ENCODE measurements around the gene ELMOD3.

ELMOD3 gene

GRCh38 chr2:85395912-85396475 lies 41.4 kb downstream of the ELMOD3 start:
- H2BK5ac ChIP-seq (ENCODE audit: low read depth, low read length, poor library complexity), result no peak overlapping the region
- H4K8ac ChIP-seq (ENCODE audit: low read depth, low read length), result no peak overlapping the region
- H3K4me1 ChIP-seq (ENCODE audit: control insufficient read depth in 1 of 2, insufficient read depth in 2 of 2, low read length in 2 of 2), result peaks cover 17 to 18% of the 10 kb centered on the region in 2 experiments
- H4K12ac ChIP-seq (ENCODE audit: low read depth, low read length), result no peak overlapping the region
- H2BK120ac ChIP-seq (ENCODE audit: insufficient read depth, low read length, poor library complexity), result no peak overlapping the region
- no peaks in the 10 kb centered on the region for H3K9me3 ChIP-seq (ENCODE audit: insufficient read depth, low read depth, low read length)
- H3K18ac ChIP-seq (ENCODE audit: low read length), result no peak overlapping the region
- no peak overlapping the region for H2AK5ac ChIP-seq (ENCODE audit: low read length)
- H3K79me1 ChIP-seq (ENCODE audit: low read length), result peaks cover 4% of the 10 kb centered on the region
- no peak overlapping the region for H3K14ac ChIP-seq (ENCODE audit: low read length)
- H3K9ac ChIP-seq (ENCODE audit: low read length), result no peak overlapping the region
- no peak for DNase-seq
- H3K23ac ChIP-seq (ENCODE audit: low read length), result no peak overlapping the region
- WGBS (ENCODE audit: extremely low coverage, insufficient coverage, insufficient read length), result no CpG with 5 or more reads among the region's 14 CpGs
- no peak overlapping the region for H2BK12ac ChIP-seq (ENCODE audit: low read length)
- H3K27me3 ChIP-seq (ENCODE audit: insufficient read depth, low read length), result no peaks in the 10 kb centered on the region
- H3K79me2 ChIP-seq (ENCODE audit: control insufficient read depth, insufficient read depth, low read length, poor library complexity), result no peaks in the 10 kb centered on the region
- H2AFZ ChIP-seq (ENCODE audit: insufficient read depth, low read length, poor library complexity), result no peak overlapping the region
- no peak overlapping the region for H4K91ac ChIP-seq (ENCODE audit: low read depth, low read length)
- no peak overlapping the region for H3K4me3 ChIP-seq (ENCODE audit: low read depth, low read length)
- H3K4ac ChIP-seq (ENCODE audit: low read depth, low read length), result no peak overlapping the region
- H3K36me3 ChIP-seq (ENCODE audit: control insufficient read depth in 1 of 2, insufficient read depth in 2 of 2, low read length in 2 of 2), result peaks cover 49 to 58% of the 10 kb centered on the region in 2 experiments
- no peak overlapping the region for H3K4me2 ChIP-seq (ENCODE audit: low read length)
- peak overlapping the region; percentile 57 for H3K27ac ChIP-seq (ENCODE audit: low read depth, low read length)

GRCh38 chr2:85396531-85397470 lies 42.2 kb downstream of the ELMOD3 start:
- DNase-seq, result peak in 1 of 2 donors; percentile 73

GRCh38 chr2:85397925-85398331 lies 43.4 kb downstream of the ELMOD3 start:
- WGBS (ENCODE audit: extremely low coverage, insufficient coverage, insufficient read length), result no CpG with 5 or more reads among the region's 4 CpGs
- Histone ChIP-seq H3K79me2 (ENCODE audit: control insufficient read depth, insufficient read depth, low read length, poor library complexity) (no peaks in the 10 kb centered on the region), H2BK5ac (ENCODE audit: low read depth, low read length, poor library complexity) (no peak overlapping the region), H2BK120ac (ENCODE audit: insufficient read depth, low read length, poor library complexity) (peak overlapping the region; percentile 33), H3K4me2 (ENCODE audit: low read length) (no peak overlapping the region), H2AK5ac (ENCODE audit: low read length) (no peak overlapping the region), H4K91ac (ENCODE audit: low read depth, low read length) (peak overlapping the region; percentile 20), H4K8ac (ENCODE audit: low read depth, low read length) (no peak overlapping the region), H3K27me3 (ENCODE audit: insufficient read depth, low read length) (no peaks in the 10 kb centered on the region), H2BK12ac (ENCODE audit: low read length) (peak overlapping the region; percentile 3), H3K14ac (ENCODE audit: low read length) (peak overlapping the region; percentile 21), H3K9me3 (ENCODE audit: insufficient read depth, low read depth, low read length) (no peaks in the 10 kb centered on the region), H3K79me1 (ENCODE audit: low read length) (peaks cover 4% of the 10 kb centered on the region), H3K23ac (ENCODE audit: low read length) (no peak overlapping the region), H2AFZ (ENCODE audit: insufficient read depth, low read length, poor library complexity) (no peak overlapping the region), H3K4ac (ENCODE audit: low read depth, low read length) (no peak overlapping the region), H3K36me3 (ENCODE audit: control insufficient read depth in 1 of 2, insufficient read depth in 2 of 2, low read length in 2 of 2) (peaks cover 48 to 54% of the 10 kb centered on the region in 2 experiments), H3K27ac (ENCODE audit: low read depth, low read length) (peak overlapping the region; percentile 1), H3K4me3 (ENCODE audit: low read depth, low read length) (no peak overlapping the region), H3K9ac (ENCODE audit: low read length) (no peak overlapping the region), H3K4me1 (ENCODE audit: control insufficient read depth in 1 of 2, insufficient read depth in 2 of 2, low read length in 2 of 2) (peaks cover 17 to 18% of the 10 kb centered on the region in 2 experiments), H3K18ac (ENCODE audit: low read length) (no peak overlapping the region), H4K12ac (ENCODE audit: low read depth, low read length) (no peak overlapping the region)
- DNase-seq, result no peak

More at GRCh38 chr2:85396531-85397470, 42.2 kb downstream of the ELMOD3 start:
- peak overlapping the region; percentile 21 for H3K14ac ChIP-seq (ENCODE audit: low read length)
- WGBS (ENCODE audit: extremely low coverage, insufficient coverage, insufficient read length), result no CpG with 5 or more reads among the region's 5 CpGs
- H3K9ac ChIP-seq (ENCODE audit: low read length), result no peak overlapping the region
- H4K91ac ChIP-seq (ENCODE audit: low read depth, low read length), result peak overlapping the region; percentile 20
- peak overlapping the region; percentile 26 for H4K8ac ChIP-seq (ENCODE audit: low read depth, low read length)
- H2BK120ac ChIP-seq (ENCODE audit: insufficient read depth, low read length, poor library complexity), result no peak overlapping the region
- no peak overlapping the region for H3K18ac ChIP-seq (ENCODE audit: low read length)
- H3K9me3 ChIP-seq (ENCODE audit: insufficient read depth, low read depth, low read length), result no peaks in the 10 kb centered on the region
- peak overlapping the region; percentile 12 for H2BK5ac ChIP-seq (ENCODE audit: low read depth, low read length, poor library complexity)
- H3K4me3 ChIP-seq (ENCODE audit: low read depth, low read length), result no peak overlapping the region
- no peaks in the 10 kb centered on the region for H3K27me3 ChIP-seq (ENCODE audit: insufficient read depth, low read length)
- peaks cover 52 to 58% of the 10 kb centered on the region in 2 experiments for H3K36me3 ChIP-seq (ENCODE audit: control insufficient read depth in 1 of 2, insufficient read depth in 2 of 2, low read length in 2 of 2)
- H3K4ac ChIP-seq (ENCODE audit: low read depth, low read length), result no peak overlapping the region
- H3K79me2 ChIP-seq (ENCODE audit: control insufficient read depth, insufficient read depth, low read length, poor library complexity), result no peaks in the 10 kb centered on the region
- H3K79me1 ChIP-seq (ENCODE audit: low read length), result peaks cover 4% of the 10 kb centered on the region
- peak overlapping the region; percentile 57 for H3K27ac ChIP-seq (ENCODE audit: low read depth, low read length)
- peaks cover 17 to 18% of the 10 kb centered on the region in 2 experiments for H3K4me1 ChIP-seq (ENCODE audit: control insufficient read depth in 1 of 2, insufficient read depth in 2 of 2, low read length in 2 of 2)
- H4K12ac ChIP-seq (ENCODE audit: low read depth, low read length), result no peak overlapping the region
- H2AK5ac ChIP-seq (ENCODE audit: low read length), result no peak overlapping the region
- H2AFZ ChIP-seq (ENCODE audit: insufficient read depth, low read length, poor library complexity), result no peak overlapping the region
- peak overlapping the region; percentile 16 for H2BK12ac ChIP-seq (ENCODE audit: low read length)
- peak overlapping the region; percentile 54 for H3K4me2 ChIP-seq (ENCODE audit: low read length)
- H3K23ac ChIP-seq (ENCODE audit: low read length), result no peak overlapping the region

GRCh38 chr2:85398426-85399182 lies 44.0 kb downstream of the ELMOD3 start:
- H3K27me3 ChIP-seq (ENCODE audit: insufficient read depth, low read length), result no peaks in the 10 kb centered on the region
- WGBS (ENCODE audit: extremely low coverage, insufficient coverage, insufficient read length), result no CpG with 5 or more reads among the region's 8 CpGs
- no peak overlapping the region for H3K4ac ChIP-seq (ENCODE audit: low read depth, low read length)
- H4K91ac ChIP-seq (ENCODE audit: low read depth, low read length), result no peak overlapping the region
- peaks cover 17 to 18% of the 10 kb centered on the region in 2 experiments for H3K4me1 ChIP-seq (ENCODE audit: control insufficient read depth in 1 of 2, insufficient read depth in 2 of 2, low read length in 2 of 2)
- DNase-seq, result no peak
- no peak overlapping the region for H3K27ac ChIP-seq (ENCODE audit: low read depth, low read length)
- no peak overlapping the region for H4K8ac ChIP-seq (ENCODE audit: low read depth, low read length)
- no peak overlapping the region for H3K23ac ChIP-seq (ENCODE audit: low read length)
- H2AK5ac ChIP-seq (ENCODE audit: low read length), result no peak overlapping the region
- H3K79me1 ChIP-seq (ENCODE audit: low read length), result peaks cover 4% of the 10 kb centered on the region
- H2BK12ac ChIP-seq (ENCODE audit: low read length), result no peak overlapping the region
- H3K9me3 ChIP-seq (ENCODE audit: insufficient read depth, low read depth, low read length), result no peaks in the 10 kb centered on the region
- no peak overlapping the region for H3K4me2 ChIP-seq (ENCODE audit: low read length)
- H2BK5ac ChIP-seq (ENCODE audit: low read depth, low read length, poor library complexity), result no peak overlapping the region
- no peak overlapping the region for H3K9ac ChIP-seq (ENCODE audit: low read length)
- H2AFZ ChIP-seq (ENCODE audit: insufficient read depth, low read length, poor library complexity), result no peak overlapping the region
- H3K79me2 ChIP-seq (ENCODE audit: control insufficient read depth, insufficient read depth, low read length, poor library complexity), result no peaks in the 10 kb centered on the region
- no peak overlapping the region for H3K18ac ChIP-seq (ENCODE audit: low read length)
- H3K14ac ChIP-seq (ENCODE audit: low read length), result no peak overlapping the region
- H2BK120ac ChIP-seq (ENCODE audit: insufficient read depth, low read length, poor library complexity), result no peak overlapping the region
- no peak overlapping the region for H4K12ac ChIP-seq (ENCODE audit: low read depth, low read length)
- no peak overlapping the region for H3K4me3 ChIP-seq (ENCODE audit: low read depth, low read length)
- H3K36me3 ChIP-seq (ENCODE audit: control insufficient read depth in 1 of 2, insufficient read depth in 2 of 2, low read length in 2 of 2), result peaks cover 48 to 54% of the 10 kb centered on the region in 2 experiments

Measured in trophoblast cell (in vitro differentiated cells and primary cell).